BE2C (cell line): ENCODE measurements around the gene APOL3.

Experiments used
- DNase-seq: peaks from one replicate; pipeline ENCODE4 v3.0.0-alpha.2; 2020
- H3K27me3 ChIP-seq: fragments of 250-450 bp; sonication (Bioruptor Pico); 2 replicates; pipeline ENCODE4 v1.5.1; 2020; ENCODE audit warnings: mild to moderate bottlenecking
- H3K36me3 ChIP-seq: fragments of 250-450 bp; sonication (Bioruptor Pico); 2 replicates; pipeline ENCODE4 v1.5.1; 2020; ENCODE audit warnings: mild to moderate bottlenecking
- H3K4me1 ChIP-seq: fragments of 250-450 bp; sonication (Bioruptor Pico); 2 replicates; pipeline ENCODE4 v1.5.1; 2020
- H3K4me3 ChIP-seq: 2 replicates; pipeline ENCODE4 v1.5.1; 2011; ENCODE audit warnings: low read depth, low read length
- H3K9me3 ChIP-seq: fragments of 250-450 bp; sonication (Bioruptor Pico); 2 replicates; pipeline ENCODE4 v1.5.1; 2020
- CTCF ChIP-seq: IDR thresholded peaks from 2 replicates; pipeline ENCODE4 v1.5.1; 2012; ENCODE audit warnings: mild to moderate bottlenecking, low read depth, low read length

Gene APOL3

DNA sequence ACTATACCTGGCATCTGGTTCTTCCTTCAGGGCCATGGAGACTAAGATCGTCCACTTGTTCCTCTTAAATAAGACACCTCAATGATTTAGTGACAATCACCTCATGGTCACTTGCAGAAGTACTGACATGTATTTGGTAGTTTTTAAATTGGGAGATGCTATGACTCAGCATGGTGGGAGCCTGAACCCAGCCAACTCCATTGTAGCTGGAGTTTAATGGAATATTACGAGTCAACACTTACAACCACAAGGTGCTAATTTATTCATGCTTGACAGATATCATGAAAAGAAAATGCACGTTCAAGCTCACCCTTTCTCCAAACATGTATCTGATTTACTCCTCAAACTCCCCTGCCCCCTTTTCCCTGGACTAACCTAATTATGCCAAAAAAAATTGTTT is 16.6 kb upstream of the APOL3 start:
- Histone ChIP-seq H3K36me3 (no peaks in the 10 kb centered on the region), H3K27me3 (no peaks in the 10 kb centered on the region), H3K4me1 (no peaks in the 10 kb centered on the region), H3K4me3 (no peak overlapping the region), H3K9me3 (no peaks in the 10 kb centered on the region)
- DNase-seq = no peak
- TF ChIP-seq CTCF = no peak

GRCh38 chr22:36175892-36176291 is 15.3 kb upstream of the APOL3 start:
- H3K4me1 ChIP-seq = no peaks in the 10 kb centered on the region
- no peaks in the 10 kb centered on the region for H3K27me3 ChIP-seq
- no peak overlapping the region for H3K4me3 ChIP-seq
- DNase-seq = no peak
- no peaks in the 10 kb centered on the region for H3K9me3 ChIP-seq
- TF ChIP-seq CTCF = peak; percentile 18; the same call in 1 of the 2 replicates
- no peaks in the 10 kb centered on the region for H3K36me3 ChIP-seq

DNA sequence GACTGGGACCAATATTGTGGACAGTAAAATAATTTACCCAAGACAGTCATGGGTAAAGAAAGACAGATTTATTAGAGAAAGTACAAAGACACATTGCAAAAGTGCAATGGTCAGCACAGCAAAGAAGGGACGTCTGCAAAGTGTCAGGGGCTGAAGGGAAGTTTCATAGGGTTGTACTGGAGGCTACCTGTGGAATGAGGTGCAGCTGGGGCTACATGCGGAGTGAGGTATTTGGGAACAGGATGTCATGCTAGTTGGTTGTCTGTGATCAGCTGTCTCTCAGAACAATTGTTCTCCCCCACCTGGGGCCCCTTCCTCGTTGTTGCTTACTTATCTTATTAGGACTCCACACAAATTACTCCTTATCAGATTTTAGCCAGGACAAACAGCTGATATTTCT is 11.4 kb upstream of the APOL3 start:
- Histone ChIP-seq H3K9me3 (no peaks in the 10 kb centered on the region), H3K36me3 (no peaks in the 10 kb centered on the region), H3K4me1 (no peaks in the 10 kb centered on the region), H3K27me3 (no peaks in the 10 kb centered on the region), H3K4me3 (no peak overlapping the region)
- TF ChIP-seq CTCF = no peak
- no peak for DNase-seq

DNA sequence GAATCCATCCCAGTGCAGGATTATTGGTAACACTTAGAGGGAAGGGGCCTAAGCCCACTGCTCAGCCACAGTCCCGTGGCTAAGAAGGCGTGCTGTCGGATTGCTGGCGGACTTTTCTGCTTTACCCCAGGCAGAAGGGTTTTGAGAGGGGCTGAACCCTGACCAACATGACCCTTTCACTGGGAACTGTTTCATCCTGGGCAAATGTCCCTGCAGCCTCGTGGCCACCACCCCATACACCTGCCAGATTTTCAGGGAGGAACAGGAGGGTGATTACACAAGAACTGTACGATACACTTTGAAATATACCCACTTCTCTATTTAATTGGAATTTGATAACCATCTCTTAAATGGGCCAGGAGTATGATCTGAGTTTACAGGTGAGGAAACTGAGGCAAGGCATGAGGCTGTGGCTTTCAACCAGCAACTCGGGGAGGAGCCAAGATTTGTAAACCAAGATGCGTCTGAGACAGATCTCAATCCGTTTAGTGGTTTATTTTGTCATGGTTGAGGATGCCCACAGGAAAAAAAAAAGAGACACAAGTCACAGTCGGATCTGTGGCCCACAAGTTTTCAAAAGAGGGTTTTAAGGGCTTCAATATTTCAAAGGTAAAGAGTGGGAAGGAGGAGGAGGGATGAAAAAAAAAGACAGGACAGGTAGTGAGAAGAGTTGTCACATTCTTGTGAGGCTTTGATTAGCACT is 6.1 kb upstream of the APOL3 start:
- no peaks in the 10 kb centered on the region for H3K4me1 ChIP-seq
- H3K36me3 ChIP-seq = no peaks in the 10 kb centered on the region
- H3K9me3 ChIP-seq = no peaks in the 10 kb centered on the region
- no peak overlapping the region for H3K4me3 ChIP-seq
- TF ChIP-seq CTCF = no peak
- no peaks in the 10 kb centered on the region for H3K27me3 ChIP-seq
- no peak for DNase-seq

- Histone ChIP-seq H3K9me3 (no peaks in the 10 kb centered on the region), H3K4me3 (no peak overlapping the region), H3K36me3 (no peaks in the 10 kb centered on the region), H3K4me1 (no peaks in the 10 kb centered on the region), H3K27me3 (no peaks in the 10 kb centered on the region)
- DNase-seq = no peak
- no peak for TF ChIP-seq CTCF
These were observed 5.5 kb upstream of the APOL3 start for GRCh38 chr22:36166086-36166485.

DNA sequence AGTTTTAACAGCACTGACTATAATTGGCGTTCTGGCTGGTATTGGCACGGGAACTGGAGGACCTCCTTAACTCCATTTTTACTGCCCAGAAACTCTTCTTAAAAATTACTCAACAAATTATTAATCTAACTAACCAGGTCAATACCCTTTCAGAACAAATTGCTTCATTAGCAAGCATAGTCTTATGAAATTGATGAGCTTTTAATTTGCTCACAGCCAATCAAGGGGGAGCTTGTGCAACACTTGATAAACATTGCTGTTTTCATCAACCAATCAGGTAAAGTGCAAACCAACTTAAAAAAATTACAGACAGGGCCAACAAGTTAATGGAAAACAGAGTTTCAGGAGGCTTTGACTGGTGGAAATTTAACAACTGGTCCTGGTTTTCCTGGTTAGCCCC is 4.6 kb upstream of the APOL3 start:
- Histone ChIP-seq H3K4me3 (no peak overlapping the region), H3K36me3 (no peaks in the 10 kb centered on the region), H3K9me3 (no peaks in the 10 kb centered on the region), H3K27me3 (no peaks in the 10 kb centered on the region), H3K4me1 (no peaks in the 10 kb centered on the region)
- DNase-seq = no peak
- no peak for TF ChIP-seq CTCF
